ENCODE measurements around the gene CORO2B.
A peak's percentile ranks its signal among the peaks of the same experiment; 100 is the strongest.

CORO2B gene

DNA sequence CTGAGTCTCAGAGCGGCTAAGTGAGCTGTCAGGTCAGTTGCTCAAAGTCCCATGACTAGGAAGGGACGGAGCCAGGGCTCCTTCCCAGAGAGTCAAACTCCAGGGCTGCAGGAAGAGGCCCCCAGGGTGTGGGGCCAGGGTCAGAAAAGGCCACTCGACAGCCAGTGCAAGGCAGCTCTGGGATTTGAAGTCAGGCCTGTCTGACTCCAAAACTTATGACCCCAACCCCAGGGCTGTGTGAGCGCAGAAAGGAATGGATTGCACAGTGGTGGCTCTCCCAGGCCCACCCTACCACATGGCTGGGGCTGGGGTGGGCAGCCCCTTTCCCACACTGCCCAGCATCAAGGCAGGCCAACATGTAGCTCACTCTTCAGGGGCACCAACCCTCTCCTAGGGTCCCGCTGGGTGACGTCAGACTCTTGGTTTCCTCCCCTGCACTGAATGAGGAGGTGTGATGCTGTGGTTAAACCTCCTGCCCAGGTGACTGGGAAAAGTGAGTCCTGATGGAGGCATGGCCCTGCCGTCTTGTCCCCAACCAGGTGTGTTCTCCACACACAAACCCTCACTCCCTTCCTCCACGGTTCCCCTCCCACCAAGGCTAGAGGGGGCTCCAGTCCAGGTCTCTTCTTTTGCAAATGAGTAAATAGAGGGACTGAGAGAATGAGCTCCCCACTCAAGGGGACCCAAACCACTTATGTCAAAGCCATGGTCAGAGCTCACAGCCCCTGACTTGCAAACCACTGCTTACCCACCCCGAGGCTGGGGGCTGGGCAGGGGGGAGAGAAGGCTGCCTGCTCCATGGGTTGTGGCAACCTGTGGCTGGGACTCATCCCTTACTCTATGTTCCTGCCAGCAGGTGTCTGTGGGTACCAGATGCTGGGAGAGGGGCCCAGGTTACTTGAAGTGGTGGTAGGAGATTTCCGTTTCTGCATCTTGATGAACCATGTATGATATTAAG, 23.8 kb upstream of the CORO2B start:
- no peak for DNase-seq

DNA sequence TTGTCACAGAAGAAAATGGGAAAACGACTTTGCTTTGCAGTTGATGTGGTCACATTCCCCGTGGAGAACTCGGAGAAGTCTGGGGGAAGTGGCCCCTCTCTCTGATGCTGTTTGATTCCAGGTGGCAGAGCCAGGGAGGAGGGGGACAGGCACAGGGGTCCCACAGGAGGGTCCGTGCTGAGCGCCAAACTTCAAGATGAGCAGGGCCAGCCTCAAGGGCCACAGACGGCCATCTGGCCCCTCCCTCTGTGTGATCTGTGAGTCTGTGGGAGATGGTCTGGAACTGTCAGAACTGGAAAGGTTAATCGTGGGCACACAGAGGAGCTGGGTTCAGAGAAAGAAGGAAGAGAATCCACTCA, 23.1 kb upstream of the CORO2B start:
- no peak for DNase-seq

DNA sequence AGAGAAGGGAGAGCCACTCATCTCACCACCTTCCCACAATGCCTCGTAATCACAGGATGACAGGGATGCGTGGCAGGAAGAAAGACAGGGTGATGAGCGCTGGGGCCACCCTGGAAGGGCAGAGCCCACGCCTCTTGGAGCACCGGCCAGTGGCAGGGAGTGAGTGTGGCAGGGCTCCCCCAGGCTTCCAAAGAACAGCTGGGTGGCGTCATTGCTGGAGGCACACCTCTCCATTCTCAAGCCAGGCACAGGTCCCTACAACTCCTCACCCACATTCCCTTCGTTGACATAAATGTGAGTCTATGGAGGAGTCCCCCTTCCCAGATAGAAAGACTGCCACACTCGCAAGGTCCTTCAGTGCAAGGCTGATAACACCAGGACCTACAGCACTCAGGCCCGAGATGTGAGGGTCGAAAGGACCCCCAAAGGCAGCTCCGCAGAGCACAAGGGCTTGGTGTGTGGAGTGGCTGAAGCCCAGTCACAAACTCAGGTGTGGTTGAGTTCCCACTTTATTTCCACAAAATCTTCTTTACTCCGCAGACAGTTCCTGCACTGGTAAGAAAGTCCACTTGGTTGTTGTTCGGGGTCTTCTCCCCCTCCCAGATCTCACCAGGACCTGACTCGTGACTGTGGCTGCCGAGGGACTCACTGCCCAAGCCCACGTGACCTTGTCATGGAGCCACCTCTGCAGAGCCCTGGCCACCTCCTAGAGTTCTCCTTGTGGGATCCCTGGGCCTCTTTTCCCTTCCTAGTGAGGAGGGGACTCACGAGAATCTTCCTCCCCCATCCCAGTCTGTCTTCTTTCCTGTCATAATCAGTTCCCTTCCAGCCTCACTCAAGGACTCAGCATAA, 22.4 kb upstream of the CORO2B start:
- no peak for DNase-seq

DNA sequence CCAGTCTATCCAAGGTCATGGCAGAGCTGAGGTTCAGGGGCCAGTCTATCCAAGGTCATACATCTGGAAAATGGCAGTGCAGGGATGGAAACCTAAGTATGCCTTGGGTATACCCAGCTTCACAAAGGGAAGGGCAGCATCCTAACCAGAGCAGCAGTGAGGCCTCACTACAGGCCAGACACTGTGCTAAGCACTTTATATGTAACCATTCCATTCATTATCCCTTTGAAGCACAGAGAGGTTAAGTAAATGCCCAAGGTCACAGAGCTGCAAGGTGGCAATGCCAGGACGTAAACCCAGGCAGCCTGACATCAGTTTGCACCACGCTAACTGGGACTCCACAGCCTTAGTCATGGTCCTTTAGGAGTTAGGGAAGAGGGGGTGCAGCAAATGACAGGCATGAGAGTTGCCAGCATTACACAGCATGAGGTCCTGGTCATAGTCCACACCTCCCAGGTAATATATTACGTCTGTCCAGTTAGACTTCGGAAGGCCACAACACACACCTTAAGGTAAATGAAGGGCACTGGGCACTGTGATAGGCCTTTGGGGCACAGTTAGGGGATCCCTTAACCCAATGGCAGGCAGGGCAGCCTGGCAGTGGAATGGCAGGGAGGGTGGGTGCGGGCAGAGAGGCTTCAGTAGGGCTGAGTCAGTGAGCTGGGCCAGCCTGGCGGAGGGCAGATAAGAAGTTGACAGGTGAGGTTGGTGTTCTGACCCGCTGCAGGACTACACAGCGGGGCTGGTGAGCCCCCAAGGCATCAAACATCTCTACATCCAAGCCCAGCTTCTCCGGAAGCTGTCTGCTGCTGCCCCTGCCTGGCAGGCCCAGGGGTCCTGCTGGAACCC, 21.1 kb upstream of the CORO2B start:
- DNase-seq, result no peak

DNA sequence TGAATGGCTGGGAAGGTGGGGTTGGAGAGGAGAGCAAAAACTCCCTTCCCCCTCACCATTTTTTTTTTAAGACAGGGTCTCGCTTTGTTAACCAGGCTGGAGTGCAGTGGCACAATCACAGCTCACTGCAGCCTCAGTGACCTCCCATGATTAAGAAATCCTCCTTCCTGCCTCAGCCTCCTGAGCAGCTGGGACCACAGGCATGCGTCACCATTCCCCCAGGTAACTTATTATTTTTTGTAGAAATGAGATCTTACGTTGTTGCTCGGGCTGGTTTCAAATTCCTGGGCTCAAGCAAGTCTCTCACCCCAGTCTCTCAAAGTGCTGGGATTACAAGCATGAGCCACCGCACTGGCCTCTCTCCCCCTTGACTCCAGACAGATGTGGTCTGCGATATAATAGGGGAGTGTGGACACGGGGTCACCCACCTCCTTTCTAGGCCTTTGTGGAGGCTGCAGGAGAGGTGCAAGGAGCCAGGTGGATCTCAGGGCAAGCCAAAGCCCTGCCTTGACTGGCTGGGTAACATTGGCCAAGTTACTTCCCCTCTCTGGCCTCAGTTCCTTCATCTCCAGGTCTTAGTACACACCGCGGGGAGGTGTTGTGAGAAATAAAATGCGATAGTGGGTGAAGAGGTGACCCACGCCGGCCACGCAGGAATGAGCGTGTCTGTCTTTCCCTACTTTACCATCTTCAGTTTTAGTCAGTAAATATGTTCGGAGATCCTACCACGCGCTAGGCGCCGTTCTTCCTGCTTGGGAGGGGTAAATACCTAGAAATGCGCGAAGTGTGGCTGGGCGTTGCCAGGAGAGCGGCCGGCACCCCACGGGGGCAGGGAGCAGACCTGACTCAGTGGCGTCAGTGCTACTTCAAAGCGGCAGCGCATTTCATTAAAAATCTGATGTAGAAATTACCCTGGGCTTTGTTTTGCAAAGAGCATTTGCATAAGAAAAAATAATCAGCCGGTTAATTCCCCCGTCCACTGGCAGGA, 20.2 kb upstream of the CORO2B start:
- DNase-seq, result no peak

GRCh38 chr15:68559345-68560310, 19.2 kb upstream of the CORO2B start:
- peak; percentile 57 for DNase-seq

DNA sequence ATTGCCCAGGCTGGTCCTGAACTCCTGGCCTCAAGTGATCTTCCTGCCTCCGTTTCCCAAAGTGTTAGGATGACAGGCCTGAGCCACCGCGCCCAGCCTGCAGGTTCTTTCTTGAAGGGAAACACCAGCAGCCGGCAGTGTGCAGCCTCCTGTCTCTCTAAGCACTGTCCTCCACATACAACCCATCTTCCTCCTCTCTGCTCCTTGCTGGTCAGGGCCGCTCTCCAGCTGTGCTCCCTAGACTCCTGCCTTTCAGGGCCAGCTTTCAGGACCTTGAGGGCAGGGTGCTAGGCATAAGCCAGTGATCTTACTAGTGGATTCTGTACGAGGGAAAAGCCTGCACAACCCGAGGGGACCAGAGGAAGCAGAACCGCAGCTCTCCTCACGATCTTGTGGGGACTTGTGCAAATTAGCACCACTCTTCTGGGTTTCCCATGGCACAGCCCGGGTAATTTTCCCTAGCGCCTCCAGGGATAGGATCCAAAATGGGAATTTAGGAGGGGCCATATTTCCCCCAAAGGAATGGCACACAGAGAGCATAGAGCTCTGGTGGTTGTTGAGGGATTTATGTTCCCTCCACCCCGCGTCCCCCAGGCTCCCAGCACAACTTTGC, 18.2 kb upstream of the CORO2B start:
- no peak for DNase-seq

DNA sequence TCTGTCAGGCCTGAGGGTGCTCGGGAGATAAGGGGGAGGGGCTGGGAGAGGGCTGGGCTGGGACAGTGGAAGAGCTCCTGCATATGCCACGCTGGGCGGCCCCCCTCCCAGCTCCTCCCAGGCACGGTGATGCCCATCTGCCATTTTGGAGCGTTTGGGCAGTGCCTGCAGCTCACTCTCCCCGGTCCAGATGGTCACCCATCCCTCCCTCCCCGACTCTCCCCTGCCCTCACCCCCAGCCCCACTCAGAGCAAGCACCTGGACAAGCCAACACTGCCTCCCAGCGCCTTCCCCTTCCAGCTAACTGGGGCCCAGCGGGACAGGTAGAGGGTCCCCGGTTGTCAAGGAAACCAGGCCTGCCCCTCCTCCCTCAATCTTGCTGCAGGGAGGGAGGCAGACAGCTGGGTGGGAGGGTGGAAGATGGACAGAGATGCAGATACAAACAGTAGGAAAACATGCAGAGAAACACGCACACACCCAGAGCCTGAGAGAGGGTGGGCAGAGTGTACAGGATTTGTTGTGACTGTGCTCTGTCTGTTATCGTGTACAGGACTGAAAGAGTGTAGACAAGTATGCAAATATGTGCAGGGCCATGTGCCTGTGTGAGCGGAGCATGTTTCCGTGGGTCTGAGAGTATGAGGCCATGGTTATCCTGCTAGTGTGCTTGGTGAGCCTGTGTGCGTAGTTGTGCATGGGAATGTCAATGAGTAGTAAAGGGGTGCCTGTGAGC, 17.5 kb upstream of the CORO2B start:
- DNase-seq, result no peak

- no peak for DNase-seq
Observed at GRCh38 chr15:68561901-68562300, 16.9 kb upstream of the CORO2B start.

DNA sequence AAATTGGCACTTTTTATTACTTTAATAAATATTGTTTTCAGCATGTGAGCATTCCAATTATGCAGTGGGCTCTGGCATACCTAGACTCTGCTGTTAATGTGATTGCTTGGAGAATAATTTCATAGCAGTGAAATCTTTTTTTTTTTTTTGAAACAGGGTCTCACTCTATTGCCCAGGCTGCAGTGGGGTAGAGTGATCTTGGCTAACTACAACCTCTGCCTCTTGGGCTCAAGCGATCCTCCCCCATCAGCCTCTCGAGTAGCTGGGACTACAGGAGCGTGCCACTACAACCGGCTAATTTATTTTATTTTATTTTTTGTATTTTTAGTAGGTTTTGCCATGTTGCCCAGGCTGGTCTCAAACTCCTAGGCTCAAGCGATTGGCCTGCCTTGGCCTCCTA, 14.6 kb upstream of the CORO2B start:
- no peak for DNase-seq

- no peak for DNase-seq
Observed at GRCh38 chr15:68565234-68565633, 13.6 kb upstream of the CORO2B start.

- DNase-seq, result no peak
Observed at GRCh38 chr15:68565726-68566125, 13.1 kb upstream of the CORO2B start.

DNA sequence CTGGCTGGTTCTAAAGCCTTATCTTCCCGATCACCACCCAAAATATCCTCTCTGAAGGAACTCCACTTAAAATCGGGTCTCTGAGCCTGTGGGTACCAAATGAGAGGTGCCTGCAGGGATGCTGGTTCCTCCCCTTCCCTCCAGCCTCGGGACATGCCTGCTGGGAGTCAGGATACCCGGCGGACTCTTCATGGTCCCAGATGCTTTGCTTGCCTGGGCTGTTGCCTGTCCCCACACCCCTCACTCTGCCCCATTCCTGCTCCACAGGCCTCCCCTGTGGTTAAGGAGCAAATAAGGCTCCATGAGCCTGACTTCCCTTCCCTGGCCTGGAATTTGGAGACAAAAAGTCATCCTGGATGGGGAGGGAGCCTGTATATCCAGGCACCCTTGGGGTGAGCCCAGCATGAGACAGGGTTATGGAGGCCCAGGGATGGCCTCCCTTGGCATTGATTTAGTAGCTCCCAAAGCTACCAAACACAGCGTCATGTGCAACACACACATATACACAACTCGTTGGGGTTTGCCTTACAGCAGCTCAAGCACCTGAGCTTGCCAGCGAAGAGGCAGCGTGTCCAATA, 12.3 kb upstream of the CORO2B start:
- DNase-seq, result no peak

DNA sequence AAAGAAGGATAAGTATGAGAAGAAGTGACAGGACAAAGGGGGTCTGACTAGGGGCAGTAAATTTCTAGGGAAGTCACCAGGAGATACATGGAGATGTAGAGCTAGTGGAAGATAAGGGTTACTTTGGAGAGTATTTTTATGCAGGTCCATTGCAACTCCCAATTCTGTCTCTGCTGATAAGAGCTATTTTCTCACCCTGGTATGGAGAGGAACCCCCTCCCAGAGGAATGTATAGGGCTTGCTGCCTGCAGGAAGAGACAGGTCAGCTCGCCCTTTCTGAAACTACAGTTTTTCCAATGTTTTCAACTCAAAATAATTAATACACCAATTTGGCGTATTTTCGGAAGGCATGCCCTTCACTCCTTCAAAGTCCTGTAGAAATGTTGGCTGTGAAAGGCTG, 11.4 kb upstream of the CORO2B start:
- DNase-seq, result no peak

GRCh38 chr15:68570974-68571373, 7.8 kb upstream of the CORO2B start:
- no peak for DNase-seq

DNA sequence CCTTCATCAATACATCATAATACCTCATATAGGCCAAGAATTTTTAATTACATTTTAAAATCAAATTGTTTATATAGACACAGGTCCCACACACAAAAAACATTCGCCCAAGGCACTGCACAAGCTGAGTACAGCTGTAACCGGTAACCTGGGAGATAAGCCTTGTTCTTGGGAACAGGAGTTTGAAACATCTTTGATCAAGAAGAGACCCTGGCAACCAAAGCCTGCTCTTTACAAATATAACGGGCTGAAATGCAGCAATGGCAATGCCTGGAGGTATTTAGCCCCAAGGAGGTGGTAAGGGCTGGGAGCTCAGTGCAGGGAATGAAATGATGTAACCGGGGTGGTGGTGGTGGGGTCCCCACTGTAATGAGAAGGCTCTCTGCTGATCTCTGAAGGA, 7.2 kb upstream of the CORO2B start:
- no peak for DNase-seq

- DNase-seq, result no peak
Observed at GRCh38 chr15:68572309-68572708, 6.5 kb upstream of the CORO2B start.

DNA sequence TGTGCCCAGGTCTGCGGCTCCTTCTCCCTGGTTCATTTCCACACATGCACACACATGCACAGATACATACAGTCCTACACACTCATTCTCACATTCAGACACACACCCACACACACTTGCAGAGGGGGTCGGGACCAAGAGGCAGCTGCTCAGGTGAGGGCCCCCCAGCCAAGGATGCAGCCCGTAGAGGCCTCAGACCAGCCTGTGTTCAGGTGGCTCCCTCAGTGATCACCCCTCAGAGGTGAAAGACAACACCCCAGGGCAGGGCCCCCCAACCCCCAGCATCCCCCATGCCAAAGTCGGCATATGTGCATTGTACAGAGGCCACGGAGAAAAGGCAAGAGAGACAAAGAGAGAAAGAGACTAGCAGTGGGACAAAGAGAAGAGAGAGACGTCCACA, 5.9 kb upstream of the CORO2B start:
- DNase-seq, result no peak

GRCh38 chr15:68574046-68574445, 4.7 kb upstream of the CORO2B start:
- no peak for DNase-seq
